A172 (cell line): ENCODE results near the gene KLC4. TPM values are rescaled to one million over a fixed set of nuclear protein-coding genes. Genes with fewer than 3 reads are reported as not detected.
A peak's percentile ranks its signal among the peaks of the same experiment; 100 is the strongest.

Experiments used
- DNase-seq: peaks from one replicate; pipeline ENCODE4 v3.0.0-alpha.2; 2015; ENCODE audit warnings: low spot score
- total RNA-seq: library from RNA; depleted of rRNA; stranded (reverse); fragments of >200 nt; shearing (Covaris generic); gene quantifications from 2 replicates; pipeline ENCODE4 v1.2.3, GENCODE V29; 2014; rRNA removed

The KLC4 gene
- total RNA-seq, result 17.0 and 19.0 TPM in 2 replicates

DNA sequence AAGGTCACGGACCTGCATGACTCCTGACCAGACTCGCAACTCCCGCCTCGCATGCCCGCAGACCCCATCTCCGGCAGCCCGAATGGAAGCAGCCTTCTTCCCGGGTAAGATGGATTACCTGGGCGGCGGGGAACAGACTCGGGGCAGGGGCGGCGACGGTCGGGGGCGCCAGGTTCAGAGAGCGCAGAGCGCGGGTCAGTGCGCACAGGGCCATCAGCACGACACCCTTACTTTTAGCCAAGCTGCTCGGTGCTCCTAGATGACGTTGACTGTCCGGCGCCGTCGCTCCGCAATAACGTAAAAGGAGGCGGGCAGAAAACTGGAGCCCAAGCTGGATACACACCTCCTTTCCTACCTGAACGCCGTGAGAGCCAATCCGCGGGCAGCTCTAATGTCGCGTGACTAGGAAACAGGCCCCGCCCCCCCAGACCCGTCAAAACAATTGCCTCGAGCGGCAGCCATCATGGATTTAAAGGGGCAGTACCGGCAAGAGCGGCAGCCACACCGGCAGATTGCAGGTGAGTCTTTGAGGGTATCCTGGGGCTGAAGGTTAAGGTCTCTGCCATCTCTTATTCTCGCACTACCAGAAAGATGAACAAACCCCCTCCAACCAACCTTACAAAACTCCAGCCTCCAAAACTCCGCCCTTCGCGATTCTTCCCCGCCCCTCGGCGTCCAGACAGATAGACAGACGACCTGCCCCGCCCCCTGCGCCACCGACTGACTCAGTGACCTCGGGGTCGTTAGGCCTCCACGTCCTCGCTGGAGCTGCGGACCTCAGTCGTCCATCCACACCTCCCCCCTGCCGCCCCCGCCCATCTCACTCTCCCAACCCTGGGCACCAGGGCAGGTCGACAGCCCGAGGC is at the start of gene KLC4, which contains the start of gene MRPL2:
Gene KLC4 (plus strand): TSS at position 464 of the 866 bp plus-strand sequence. CDS start 1,705 bp downstream, outside the sequence.
Gene MRPL2 (minus strand): TSS at position 267 of the 866 bp plus-strand sequence. CDS start 53 bp downstream, at position 214.
- peak; percentile 97 for DNase-seq

GRCh38 chr6:43011207-43011606 is 48.2 kb upstream of the KLC4 start:
- DNase-seq, result no peak

- DNase-seq, result no peak
Observed at GRCh38 chr6:43012364-43012763, 47.1 kb upstream of the KLC4 start.

DNA sequence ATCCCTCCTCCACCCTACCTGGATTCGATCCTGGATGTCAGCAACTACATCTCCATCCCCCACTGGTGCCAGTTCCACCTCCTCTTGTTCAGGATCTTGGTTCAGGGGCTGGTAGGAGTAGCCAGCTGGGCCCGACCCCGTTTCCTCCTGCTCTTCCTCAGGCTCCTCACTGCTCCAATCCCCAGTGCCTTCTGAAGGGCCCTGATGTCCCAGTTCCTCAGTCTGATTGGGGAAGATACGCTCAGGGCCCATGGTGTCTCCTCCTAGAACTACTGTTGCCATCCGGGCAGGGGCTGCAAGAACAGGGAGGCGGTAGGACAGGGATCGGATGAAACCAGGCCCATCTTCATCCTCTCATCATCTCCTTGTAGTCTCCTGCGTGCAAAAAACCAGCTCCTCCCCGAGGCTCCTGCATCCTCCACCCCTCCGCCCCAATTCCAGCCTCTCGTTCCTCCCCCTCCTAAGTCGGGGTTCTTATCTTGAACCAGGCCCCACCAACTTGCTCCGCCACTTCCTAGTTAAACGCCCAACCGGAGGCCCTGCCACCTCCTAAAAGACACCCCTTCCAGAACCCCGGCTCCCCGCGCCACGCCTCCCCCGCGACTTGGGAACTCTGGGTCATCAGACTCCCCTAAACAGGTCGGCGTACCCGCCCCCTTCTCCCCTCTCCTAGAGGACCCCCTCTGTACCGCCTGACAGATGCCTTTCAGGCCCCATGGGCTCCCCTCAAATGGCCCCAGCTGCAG is 46.2 kb upstream of the KLC4 start:
- peak; percentile 41 for DNase-seq

DNA sequence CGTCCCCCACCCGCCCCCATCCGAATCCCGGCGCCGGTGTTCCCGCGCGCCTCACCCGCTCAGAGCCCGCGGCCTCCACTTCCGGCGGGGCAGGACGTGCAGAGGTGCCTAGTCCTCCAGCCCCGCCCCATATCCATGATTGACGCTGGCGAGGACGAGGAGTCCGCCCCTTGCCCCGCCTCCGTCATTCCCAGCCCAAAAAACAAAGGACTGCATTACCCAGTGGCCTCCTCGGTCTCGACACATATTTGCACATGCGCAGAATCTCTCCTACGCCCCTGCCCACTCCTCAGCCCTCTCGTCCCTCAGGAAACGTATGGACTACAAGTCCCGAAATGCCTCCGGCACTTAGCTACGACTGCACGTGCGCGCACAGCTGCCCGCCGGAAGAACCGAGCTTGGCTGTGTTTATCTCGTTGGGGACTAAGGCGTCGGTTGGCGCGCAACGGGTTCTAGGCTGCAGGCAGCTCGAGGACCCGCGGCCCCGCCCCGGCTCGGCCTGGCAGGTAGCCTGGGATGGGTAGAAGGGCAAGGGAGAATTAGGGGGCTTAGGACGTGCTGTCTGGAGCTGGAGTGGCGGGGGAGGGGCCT is 45.5 kb upstream of the KLC4 start, which contains the start of the genes KLHDC3 and MEA1:
Gene KLHDC3 (plus strand): TSS at position 407 of the 591 bp plus-strand sequence. CDS start 2,944 bp downstream, outside the sequence.
Gene MEA1 (minus strand): TSS at position 104 of the 591 bp plus-strand sequence. CDS start 133 bp downstream, outside the sequence.
- DNase-seq, result peak; percentile 99

- no peak for DNase-seq
Observed at GRCh38 chr6:43014434-43014909, 45.0 kb upstream of the KLC4 start.

DNA sequence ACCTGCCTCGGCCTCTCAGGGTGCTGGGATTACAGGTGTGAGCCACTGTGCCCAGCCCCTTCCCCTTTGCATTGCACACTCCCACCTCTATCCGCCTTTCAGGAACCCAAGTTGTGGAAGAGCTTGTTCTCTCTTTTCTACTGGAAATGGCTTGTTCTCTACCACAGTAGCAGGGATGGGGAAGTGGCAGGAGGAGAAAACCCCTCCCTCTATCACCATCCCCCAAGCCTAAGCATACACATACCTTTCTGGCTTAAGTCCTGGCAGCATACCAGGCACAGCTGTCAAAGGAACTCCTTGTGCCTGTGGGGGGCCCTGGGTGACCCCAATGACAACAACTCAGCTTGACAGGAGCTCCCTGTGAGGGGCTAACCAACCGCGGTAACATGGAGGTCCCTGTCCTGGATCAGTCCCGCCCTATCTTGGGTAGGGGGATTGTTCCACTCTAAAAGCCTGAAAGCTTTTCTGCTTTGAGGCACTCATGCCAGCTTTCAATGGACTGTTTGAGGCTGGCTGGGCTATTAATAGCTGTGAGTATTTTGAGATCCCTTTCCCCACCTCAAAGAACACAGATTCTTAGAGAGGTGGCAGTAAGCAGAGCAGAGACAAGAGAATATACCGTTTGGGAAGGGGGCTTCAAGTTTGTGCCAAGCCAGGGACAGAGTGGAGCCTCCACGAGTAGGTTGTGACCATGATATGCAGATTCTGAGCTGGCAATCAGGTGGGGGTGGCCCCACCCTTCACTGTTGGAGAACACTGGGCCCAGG is 43.1 kb upstream of the KLC4 start:
- no peak for DNase-seq

DNA sequence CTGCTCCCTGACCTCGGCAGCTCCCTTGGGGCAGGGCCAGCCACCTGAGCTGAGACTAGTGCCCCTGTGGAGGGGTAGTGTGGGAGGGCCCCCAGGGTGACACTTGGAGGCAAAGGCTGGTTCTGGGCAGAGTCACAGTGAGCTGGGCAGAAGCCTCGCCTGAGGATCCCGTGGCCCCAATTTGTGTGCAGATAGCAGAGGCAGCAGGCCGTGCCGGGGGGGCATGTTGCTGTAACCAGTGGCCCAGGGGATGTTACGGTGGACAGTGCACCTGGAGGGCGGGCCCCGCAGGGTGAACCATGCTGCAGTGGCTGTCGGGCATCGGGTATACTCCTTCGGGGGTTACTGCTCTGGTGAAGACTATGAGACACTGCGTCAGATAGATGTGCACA is 42.5 kb upstream of the KLC4 start:
- no peak for DNase-seq

DNA sequence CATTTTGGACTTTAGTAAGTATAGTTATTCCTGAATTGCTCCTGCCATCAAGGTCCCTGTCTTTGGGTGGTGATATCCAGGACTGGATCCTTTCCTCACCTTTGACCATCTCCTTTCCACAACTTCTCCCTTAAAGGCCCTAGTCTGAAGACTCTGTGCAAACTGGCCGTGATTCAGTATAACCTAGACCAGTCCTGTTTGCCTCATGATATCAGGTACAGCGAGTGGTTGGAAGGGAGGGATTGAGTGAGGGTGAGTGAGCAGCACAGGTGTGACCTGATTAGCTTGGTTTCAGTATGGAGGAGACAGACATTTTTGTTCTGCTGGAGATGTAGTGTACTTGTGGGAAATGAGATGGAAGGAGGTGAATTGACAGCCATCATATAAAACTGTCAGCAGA is 40.3 kb upstream of the KLC4 start:
- no peak for DNase-seq

DNA sequence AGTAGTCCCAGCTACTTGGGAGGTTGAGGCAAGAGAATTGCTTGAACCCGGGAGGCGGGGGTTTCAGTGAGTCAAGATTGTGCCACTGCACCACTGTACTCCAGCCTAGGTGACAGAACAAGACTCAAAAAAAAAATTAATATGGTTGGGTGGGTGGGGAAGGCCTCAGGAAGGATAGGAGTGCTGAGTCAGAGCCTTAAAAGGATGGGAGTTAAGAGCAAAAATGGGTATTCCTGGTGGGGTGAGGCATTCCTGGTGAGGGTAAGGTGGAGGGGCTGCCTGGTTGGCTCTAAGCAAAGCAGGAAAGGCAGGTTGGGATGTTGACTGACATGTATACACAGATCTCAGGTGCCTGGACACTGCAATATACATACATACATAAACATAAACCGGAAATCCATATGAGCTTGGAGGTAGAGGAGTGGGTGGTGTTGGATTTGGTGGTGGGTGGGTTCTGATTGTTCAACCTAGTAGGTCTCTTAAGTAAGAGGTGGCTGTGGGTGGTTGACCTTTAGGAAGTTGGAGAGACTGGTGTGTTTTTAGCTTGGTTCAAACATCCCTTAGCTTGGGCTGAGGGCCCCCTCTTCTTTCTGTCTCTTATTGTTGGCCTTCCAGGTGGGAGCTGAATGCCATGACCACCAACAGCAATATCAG is 39.3 kb upstream of the KLC4 start:
- DNase-seq, result no peak

- no peak for DNase-seq
Observed at GRCh38 chr6:43020847-43021246, 38.6 kb upstream of the KLC4 start.

- peak; percentile 64 for DNase-seq
Observed at GRCh38 chr6:43021270-43022047, 38.0 kb upstream of the KLC4 start, which contains the start of gene RRP36. Gene RRP36 (plus strand): TSS chr6:43021623. CDS start chr6:43021655, 32 bp downstream.

GRCh38 chr6:43024436-43024835 is 35.0 kb upstream of the KLC4 start:
- DNase-seq, result no peak

- DNase-seq, result no peak
Observed at GRCh38 chr6:43026365-43026764, 33.1 kb upstream of the KLC4 start.

- DNase-seq, result no peak
Observed at GRCh38 chr6:43029120-43029519, 30.3 kb upstream of the KLC4 start.

- DNase-seq, result no peak
Observed at GRCh38 chr6:43032326-43032725, 27.1 kb upstream of the KLC4 start.

- no peak for DNase-seq
Observed at GRCh38 chr6:43033496-43034189, 25.8 kb upstream of the KLC4 start.

- no peak for DNase-seq
Observed at GRCh38 chr6:43034190-43034525, 25.3 kb upstream of the KLC4 start.
